Parathyroid adenoma (tissue), 2 donors: ENCODE results near the gene SSBP2.

Experiments
- H2AFZ ChIP-seq: fragments of 300-600 bp; sonication (generic); one replicate; pipeline ENCODE4 v1.7.0; 2017; ENCODE audit warnings: antibody characterized with exemption, mild to moderate bottlenecking
- H3K27ac ChIP-seq: fragments of 300-600 bp; sonication (generic); one replicate; pipeline ENCODE4 v1.7.0; 2017
- H3K27me3 ChIP-seq: fragments of 300-600 bp; sonication (generic); one replicate; pipeline ENCODE4 v1.7.0; 2017; ENCODE audit warnings: low read length; ENCODE audit not compliant: control insufficient read depth, insufficient read depth
- H3K36me3 ChIP-seq: fragments of 300-600 bp; sonication (generic); one replicate; pipeline ENCODE4 v1.7.0; 2017; ENCODE audit warnings: low read length; ENCODE audit not compliant: control insufficient read depth, insufficient read depth
- H3K4me1 ChIP-seq: fragments of 300-600 bp; sonication (generic); one replicate; pipeline ENCODE4 v1.7.0; 2017; ENCODE audit warnings: control low read depth
- H3K4me2 ChIP-seq: fragments of 300-600 bp; sonication (generic); one replicate; pipeline ENCODE4 v1.7.0; 2017; ENCODE audit warnings: low read length
- H3K4me3 ChIP-seq: fragments of 300-600 bp; sonication (generic); one replicate; pipeline ENCODE4 v1.7.0; 2017; ENCODE audit warnings: low read depth, low read length
- H3K79me2 ChIP-seq: fragments of 300-600 bp; sonication (generic); one replicate; pipeline ENCODE4 v1.7.0; 2017; ENCODE audit warnings: control low read depth
- H3K9ac ChIP-seq: fragments of 300-600 bp; sonication (generic); one replicate; pipeline ENCODE4 v1.7.0; 2017; ENCODE audit warnings: mild to moderate bottlenecking
- H3K9me3 ChIP-seq: fragments of 300-600 bp; sonication (generic); one replicate; pipeline ENCODE4 v1.7.0; 2017; ENCODE audit warnings: low read length; ENCODE audit not compliant: control insufficient read depth
- TF ChIP-seq, protein P1 (sequence below): fragments of 300-600 bp; sonication (generic); IDR thresholded peaks from one replicate; pipeline ENCODE4 v1.7.0; 2017; ENCODE audit warnings: antibody characterized with exemption, mild to moderate bottlenecking
- donor health status: primary hyperparathyroidism.

Gene SSBP2

GRCh38 chr5:81657386-81657785, 93.5 kb downstream of the SSBP2 start:
- no peaks in the 10 kb centered on the region for H3K9me3 ChIP-seq
- H2AFZ ChIP-seq = no peak overlapping the region
- H3K4me1 ChIP-seq = no peaks in the 10 kb centered on the region
- no peaks in the 10 kb centered on the region for H3K27me3 ChIP-seq
- H3K9ac ChIP-seq = no peak overlapping the region
- TF ChIP-seq, protein P1, sequence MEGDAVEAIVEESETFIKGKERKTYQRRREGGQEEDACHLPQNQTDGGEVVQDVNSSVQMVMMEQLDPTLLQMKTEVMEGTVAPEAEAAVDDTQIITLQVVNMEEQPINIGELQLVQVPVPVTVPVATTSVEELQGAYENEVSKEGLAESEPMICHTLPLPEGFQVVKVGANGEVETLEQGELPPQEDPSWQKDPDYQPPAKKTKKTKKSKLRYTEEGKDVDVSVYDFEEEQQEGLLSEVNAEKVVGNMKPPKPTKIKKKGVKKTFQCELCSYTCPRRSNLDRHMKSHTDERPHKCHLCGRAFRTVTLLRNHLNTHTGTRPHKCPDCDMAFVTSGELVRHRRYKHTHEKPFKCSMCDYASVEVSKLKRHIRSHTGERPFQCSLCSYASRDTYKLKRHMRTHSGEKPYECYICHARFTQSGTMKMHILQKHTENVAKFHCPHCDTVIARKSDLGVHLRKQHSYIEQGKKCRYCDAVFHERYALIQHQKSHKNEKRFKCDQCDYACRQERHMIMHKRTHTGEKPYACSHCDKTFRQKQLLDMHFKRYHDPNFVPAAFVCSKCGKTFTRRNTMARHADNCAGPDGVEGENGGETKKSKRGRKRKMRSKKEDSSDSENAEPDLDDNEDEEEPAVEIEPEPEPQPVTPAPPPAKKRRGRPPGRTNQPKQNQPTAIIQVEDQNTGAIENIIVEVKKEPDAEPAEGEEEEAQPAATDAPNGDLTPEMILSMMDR = no peak
- H3K27ac ChIP-seq = no peak overlapping the region
- peaks cover 30% of the 10 kb centered on the region for H3K79me2 ChIP-seq
- no peaks in the 10 kb centered on the region for H3K36me3 ChIP-seq
- no peak overlapping the region for H3K4me3 ChIP-seq
- no peak overlapping the region for H3K4me2 ChIP-seq

GRCh38 chr5:81656783-81657182, 94.1 kb downstream of the SSBP2 start:
- Histone ChIP-seq H3K27me3 (no peaks in the 10 kb centered on the region), H3K79me2 (peaks cover 26% of the 10 kb centered on the region), H3K9ac (no peak overlapping the region), H3K4me2 (no peak overlapping the region), H3K36me3 (no peaks in the 10 kb centered on the region), H3K27ac (no peak overlapping the region), H3K9me3 (no peaks in the 10 kb centered on the region), H3K4me1 (peaks cover under 1% of the 10 kb centered on the region), H3K4me3 (no peak overlapping the region), H2AFZ (no peak overlapping the region)
- TF ChIP-seq, protein P1 = no peak

GRCh38 chr5:81650987-81651386, 99.9 kb downstream of the SSBP2 start:
- no peaks in the 10 kb centered on the region for H3K36me3 ChIP-seq
- no peak overlapping the region for H3K4me2 ChIP-seq
- TF ChIP-seq, protein P1 = no peak
- H3K27me3 ChIP-seq = no peaks in the 10 kb centered on the region
- H3K9me3 ChIP-seq = no peaks in the 10 kb centered on the region
- H3K9ac ChIP-seq = no peak overlapping the region
- peaks cover 12% of the 10 kb centered on the region for H3K79me2 ChIP-seq
- H3K4me1 ChIP-seq = peaks cover 8% of the 10 kb centered on the region
- no peak overlapping the region for H2AFZ ChIP-seq
- H3K27ac ChIP-seq = no peak overlapping the region
- no peak overlapping the region for H3K4me3 ChIP-seq

DNA sequence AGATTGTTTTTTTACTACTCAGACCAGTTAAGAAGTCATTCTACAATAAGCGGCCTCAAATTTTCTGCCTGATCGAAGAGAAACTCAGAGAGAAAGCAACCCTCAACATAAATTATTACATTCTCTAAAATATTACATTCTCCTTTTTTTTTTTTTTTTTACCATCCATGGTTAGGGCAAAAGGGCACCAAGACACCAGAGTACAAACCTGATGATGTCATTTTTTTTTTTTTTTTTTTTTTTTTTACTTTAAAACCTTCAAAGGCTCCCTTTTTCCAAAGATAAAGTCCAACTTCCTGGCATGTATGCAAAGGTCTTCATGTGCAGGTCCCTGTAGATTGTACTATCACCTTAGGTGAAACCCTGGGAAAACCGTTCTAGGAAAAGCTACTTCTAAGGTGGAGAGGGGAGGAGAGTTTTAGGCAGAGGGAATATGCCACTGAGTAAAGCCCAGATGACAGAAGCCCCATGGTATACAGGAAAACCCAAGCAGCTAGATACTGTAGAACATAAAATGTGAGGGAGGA, 104.4 kb downstream of the SSBP2 start:
- no peak overlapping the region for H3K4me2 ChIP-seq
- H3K4me3 ChIP-seq = no peak overlapping the region
- H3K79me2 ChIP-seq = peaks cover 11% of the 10 kb centered on the region
- no peak overlapping the region for H3K9ac ChIP-seq
- H3K4me1 ChIP-seq = peaks cover 6% of the 10 kb centered on the region
- no peak overlapping the region for H3K27ac ChIP-seq
- TF ChIP-seq, protein P1 = no peak
- no peak overlapping the region for H2AFZ ChIP-seq
- H3K27me3 ChIP-seq = no peaks in the 10 kb centered on the region
- no peaks in the 10 kb centered on the region for H3K36me3 ChIP-seq
- no peaks in the 10 kb centered on the region for H3K9me3 ChIP-seq

DNA sequence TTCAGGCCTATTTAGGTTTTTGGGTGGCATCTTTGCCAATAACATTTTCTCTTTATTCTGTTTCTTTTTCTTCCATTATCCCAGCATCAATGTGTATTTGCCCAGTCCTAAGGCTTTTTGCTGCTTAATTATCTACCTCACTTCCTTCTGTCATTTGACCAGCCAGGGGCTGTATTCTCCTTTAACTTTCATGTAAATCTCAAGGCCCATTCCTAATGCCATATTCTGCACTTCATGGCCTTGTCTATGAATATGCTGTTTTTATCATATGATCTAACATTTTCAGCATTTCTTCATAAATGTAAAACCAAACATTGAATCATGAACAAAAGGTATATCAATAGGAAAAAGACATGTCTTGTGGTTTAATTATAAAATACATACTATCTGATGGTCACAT, 108.7 kb downstream of the SSBP2 start:
- Histone ChIP-seq H3K4me3 (no peak overlapping the region), H2AFZ (no peak overlapping the region), H3K27me3 (no peaks in the 10 kb centered on the region), H3K4me2 (no peak overlapping the region), H3K9me3 (no peaks in the 10 kb centered on the region), H3K27ac (no peak overlapping the region), H3K36me3 (no peaks in the 10 kb centered on the region), H3K79me2 (peaks cover 12% of the 10 kb centered on the region), H3K4me1 (peaks cover 4% of the 10 kb centered on the region), H3K9ac (no peak overlapping the region)
- TF ChIP-seq, protein P1 = no peak
